Fibroblast of the conjunctiva (primary cell): ENCODE results near the gene DYNAP.

Experiments used
- DNase-seq: peaks from one replicate; pipeline ENCODE4 v3.0.0-alpha.2; 2010; ENCODE audit warnings: low read depth

DYNAP gene

GRCh38 chr18:54636217-54636616 is 45.2 kb downstream of the DYNAP start:
- DNase-seq = no peak

GRCh38 chr18:54641734-54642133 is 50.7 kb downstream of the DYNAP start:
- no peak for DNase-seq

- DNase-seq = no peak
Measured at GRCh38 chr18:54647176-54647575, 56.1 kb downstream of the DYNAP start.
